ENCODE data around the gene QRSL1. TPM values are rescaled to one million over a fixed set of nuclear protein-coding genes. Genes with fewer than 3 reads are reported as not detected.

Gene QRSL1
- total RNA-seq, 1 experiment from 2014 or later = 19.5 TPM

DNA sequence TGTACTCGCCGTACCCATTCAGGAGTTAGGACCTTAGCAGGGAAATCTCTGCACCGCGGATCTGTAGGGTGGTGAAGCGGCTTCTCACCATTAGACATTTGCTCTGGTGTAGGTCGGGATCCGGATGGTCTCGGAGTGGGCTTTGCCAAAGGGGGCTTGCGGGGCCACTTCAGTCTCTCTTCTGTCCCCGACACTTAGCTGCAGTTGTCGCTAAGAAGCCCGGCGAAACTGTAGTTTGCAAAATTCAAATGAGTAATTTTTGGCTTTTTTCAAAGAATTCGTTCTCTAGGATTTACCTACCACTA is 433 bp downstream of the QRSL1 start:
- Histone ChIP-seq H3K18ac (ENCODE audit: insufficient read length, low read depth, low read length) (peak overlapping the region; percentile 85), H2BK5ac (ENCODE audit: insufficient read length, low read length) (no peak overlapping the region), H4K8ac (replicated peaks; ENCODE audit: insufficient read length, low read depth, low read length) (peak overlapping the region; percentile 61), H3K4ac (ENCODE audit: low read depth, low read length) (no peak overlapping the region), H3K79me2 (ENCODE audit: insufficient read depth, low read length) (peaks cover 19% of the 10 kb centered on the region; the same call in 1 of the 2 replicates), H4K20me1 (ENCODE audit: control insufficient read depth, insufficient read depth, insufficient read length) (no peaks in the 10 kb centered on the region), H3K79me1 (ENCODE audit: insufficient read depth, low read depth, low read length, poor library complexity, severe bottlenecking) (peaks cover 10% of the 10 kb centered on the region), H4K91ac (ENCODE audit: insufficient read length, low read depth, low read length) (no peak overlapping the region), H2AK5ac (ENCODE audit: insufficient read length, low read length) (no peak overlapping the region), H3K4me2 (ENCODE audit: insufficient read depth, insufficient read length, low read length) (peak overlapping the region; percentile 93), H3K9ac (ENCODE audit: extremely low read depth, insufficient read length, low read length) (peak overlapping the region; percentile 96), H2BK12ac (ENCODE audit: insufficient read length, low read depth, low read length) (no peak overlapping the region), H3K9me3 (ENCODE audit: control insufficient read depth, low read depth, low read length) (no peaks in the 10 kb centered on the region), H3K27me3 (ENCODE audit: insufficient read depth, low read length) (no peaks in the 10 kb centered on the region), H3T11ph (ENCODE audit: low read length) (no peak overlapping the region), H2BK15ac (ENCODE audit: low read depth, low read length) (no peak overlapping the region), H3K56ac (ENCODE audit: insufficient read length, low read depth, low read length) (no peak overlapping the region), H2AFZ (ENCODE audit: low read length) (peak overlapping the region; percentile 34), H4K5ac (ENCODE audit: insufficient read length, low read depth, low read length) (peak overlapping the region; percentile 84), H3K4me1 (ENCODE audit: insufficient read depth, low read length) (no peaks in the 10 kb centered on the region; the same call in 1 of the 2 replicates), H3K23me2 (ENCODE audit: insufficient read length, low read depth, low read length, poor library complexity, severe bottlenecking) (peaks cover 8% of the 10 kb centered on the region), H3K23ac (ENCODE audit: insufficient read length, low read depth, low read length) (no peak overlapping the region), H3K27ac (ENCODE audit: insufficient read length, low read depth, low read length) (peak overlapping the region; percentile 46), H2BK20ac (ENCODE audit: low read depth, low read length, poor library complexity, severe bottlenecking) (no peak overlapping the region), H2BK120ac (ENCODE audit: low read depth, low read length, poor library complexity, severe bottlenecking) (peak overlapping the region; percentile 51), H3K14ac (ENCODE audit: insufficient read depth, low read length) (peak overlapping the region; percentile 79)
- TF ChIP-seq, protein P1, sequence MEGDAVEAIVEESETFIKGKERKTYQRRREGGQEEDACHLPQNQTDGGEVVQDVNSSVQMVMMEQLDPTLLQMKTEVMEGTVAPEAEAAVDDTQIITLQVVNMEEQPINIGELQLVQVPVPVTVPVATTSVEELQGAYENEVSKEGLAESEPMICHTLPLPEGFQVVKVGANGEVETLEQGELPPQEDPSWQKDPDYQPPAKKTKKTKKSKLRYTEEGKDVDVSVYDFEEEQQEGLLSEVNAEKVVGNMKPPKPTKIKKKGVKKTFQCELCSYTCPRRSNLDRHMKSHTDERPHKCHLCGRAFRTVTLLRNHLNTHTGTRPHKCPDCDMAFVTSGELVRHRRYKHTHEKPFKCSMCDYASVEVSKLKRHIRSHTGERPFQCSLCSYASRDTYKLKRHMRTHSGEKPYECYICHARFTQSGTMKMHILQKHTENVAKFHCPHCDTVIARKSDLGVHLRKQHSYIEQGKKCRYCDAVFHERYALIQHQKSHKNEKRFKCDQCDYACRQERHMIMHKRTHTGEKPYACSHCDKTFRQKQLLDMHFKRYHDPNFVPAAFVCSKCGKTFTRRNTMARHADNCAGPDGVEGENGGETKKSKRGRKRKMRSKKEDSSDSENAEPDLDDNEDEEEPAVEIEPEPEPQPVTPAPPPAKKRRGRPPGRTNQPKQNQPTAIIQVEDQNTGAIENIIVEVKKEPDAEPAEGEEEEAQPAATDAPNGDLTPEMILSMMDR (conservative IDR thresholded peaks at IDR 0.05) = no peak
- Mint-ChIP-seq H3K4me3 (peak overlapping the region; percentile 92 to 96), H3K27me3 (ENCODE audit: low read depth) (no peaks in the 10 kb centered on the region), H3K9me3 (no peaks in the 10 kb centered on the region), H3K36me3 (ENCODE audit: insufficient read depth in 1 of 3, low read depth in 3 of 3) (peaks cover 0 to 11% (median 2%) of the 10 kb centered on the region in 3 experiments; a peak in 5 of 7 replicates), H3K4me1 (peaks cover 30 to 51% of the 10 kb centered on the region in 2 experiments), H3K27ac (peak overlapping the region; percentile 98)
- DNase-seq = no peak
- WGBS (ENCODE audit: extremely low coverage, insufficient read length, low lambda C conversion rate) = no CpG with 5 or more reads among the region's 14 CpGs

Data from H9 (cell line).